ENCODE results near the gene SLC2A1.
A peak's percentile ranks its signal among the peaks of the same experiment; 100 is the strongest.

Gene SLC2A1

GRCh38 chr1:42924082-42924850, 34.4 kb downstream of the SLC2A1 start:
- CTCF ChIA-PET, result interaction anchor here (0.6 to 6.1 kb wide), 4 partner anchors 11 to 149 kb away, joined by 3 to 70 read pairs (median 27); no protein-coding TSS in a partner anchor
- TF ChIP-seq KLF9 (tag by site-specific recombination; IDR thresholded peaks at IDR 0.05; ENCODE audit: low read depth) (peak; percentile 65), ZNF600 (tag by site-specific recombination; IDR thresholded peaks at IDR 0.05) (peak; percentile 72; the same call in 1 of the 2 replicates), ATF2 (tag by site-specific recombination; IDR thresholded peaks at IDR 0.05; ENCODE audit: low read depth) (peak; percentile 83), PRDM4 (tag by site-specific recombination; IDR thresholded peaks at IDR 0.05) (no peak), ZNF146 (tag by site-specific recombination; IDR thresholded peaks at IDR 0.05) (peak; percentile 15; the same call in 1 of the 2 replicates), IKZF3 (tag by site-specific recombination; IDR thresholded peaks at IDR 0.05) (peak; percentile 4; the same call in 1 of the 2 replicates), ZNF621 (tag by site-specific recombination; IDR thresholded peaks at IDR 0.05) (no peak), ZNF2 (tag by site-specific recombination; IDR thresholded peaks at IDR 0.05) (peak; percentile 63; the same call in 1 of the 2 replicates), ZNF747 (tag by site-specific recombination; IDR thresholded peaks at IDR 0.05) (no peak), REPIN1 (tag by site-specific recombination; IDR thresholded peaks at IDR 0.05; ENCODE audit: low read depth) (no peak), KLF16 (tag by site-specific recombination; IDR thresholded peaks at IDR 0.05) (peak; percentile 17; the same call in 1 of the 2 replicates), KLF7 (tag by site-specific recombination; IDR thresholded peaks at IDR 0.05; ENCODE audit: borderline replicate concordance) (peak; percentile 42; the same call in 1 of the 2 replicates), ZNF157 (tag by site-specific recombination; IDR thresholded peaks at IDR 0.05) (no peak)
- TF ChIP-seq, protein P1, sequence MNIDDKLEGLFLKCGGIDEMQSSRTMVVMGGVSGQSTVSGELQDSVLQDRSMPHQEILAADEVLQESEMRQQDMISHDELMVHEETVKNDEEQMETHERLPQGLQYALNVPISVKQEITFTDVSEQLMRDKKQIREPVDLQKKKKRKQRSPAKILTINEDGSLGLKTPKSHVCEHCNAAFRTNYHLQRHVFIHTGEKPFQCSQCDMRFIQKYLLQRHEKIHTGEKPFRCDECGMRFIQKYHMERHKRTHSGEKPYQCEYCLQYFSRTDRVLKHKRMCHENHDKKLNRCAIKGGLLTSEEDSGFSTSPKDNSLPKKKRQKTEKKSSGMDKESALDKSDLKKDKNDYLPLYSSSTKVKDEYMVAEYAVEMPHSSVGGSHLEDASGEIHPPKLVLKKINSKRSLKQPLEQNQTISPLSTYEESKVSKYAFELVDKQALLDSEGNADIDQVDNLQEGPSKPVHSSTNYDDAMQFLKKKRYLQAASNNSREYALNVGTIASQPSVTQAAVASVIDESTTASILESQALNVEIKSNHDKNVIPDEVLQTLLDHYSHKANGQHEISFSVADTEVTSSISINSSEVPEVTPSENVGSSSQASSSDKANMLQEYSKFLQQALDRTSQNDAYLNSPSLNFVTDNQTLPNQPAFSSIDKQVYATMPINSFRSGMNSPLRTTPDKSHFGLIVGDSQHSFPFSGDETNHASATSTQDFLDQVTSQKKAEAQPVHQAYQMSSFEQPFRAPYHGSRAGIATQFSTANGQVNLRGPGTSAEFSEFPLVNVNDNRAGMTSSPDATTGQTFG (tag by site-specific recombination; IDR thresholded peaks at IDR 0.05; ENCODE audit: borderline replicate concordance), result no peak
- TF ChIP-seq, protein P2, sequence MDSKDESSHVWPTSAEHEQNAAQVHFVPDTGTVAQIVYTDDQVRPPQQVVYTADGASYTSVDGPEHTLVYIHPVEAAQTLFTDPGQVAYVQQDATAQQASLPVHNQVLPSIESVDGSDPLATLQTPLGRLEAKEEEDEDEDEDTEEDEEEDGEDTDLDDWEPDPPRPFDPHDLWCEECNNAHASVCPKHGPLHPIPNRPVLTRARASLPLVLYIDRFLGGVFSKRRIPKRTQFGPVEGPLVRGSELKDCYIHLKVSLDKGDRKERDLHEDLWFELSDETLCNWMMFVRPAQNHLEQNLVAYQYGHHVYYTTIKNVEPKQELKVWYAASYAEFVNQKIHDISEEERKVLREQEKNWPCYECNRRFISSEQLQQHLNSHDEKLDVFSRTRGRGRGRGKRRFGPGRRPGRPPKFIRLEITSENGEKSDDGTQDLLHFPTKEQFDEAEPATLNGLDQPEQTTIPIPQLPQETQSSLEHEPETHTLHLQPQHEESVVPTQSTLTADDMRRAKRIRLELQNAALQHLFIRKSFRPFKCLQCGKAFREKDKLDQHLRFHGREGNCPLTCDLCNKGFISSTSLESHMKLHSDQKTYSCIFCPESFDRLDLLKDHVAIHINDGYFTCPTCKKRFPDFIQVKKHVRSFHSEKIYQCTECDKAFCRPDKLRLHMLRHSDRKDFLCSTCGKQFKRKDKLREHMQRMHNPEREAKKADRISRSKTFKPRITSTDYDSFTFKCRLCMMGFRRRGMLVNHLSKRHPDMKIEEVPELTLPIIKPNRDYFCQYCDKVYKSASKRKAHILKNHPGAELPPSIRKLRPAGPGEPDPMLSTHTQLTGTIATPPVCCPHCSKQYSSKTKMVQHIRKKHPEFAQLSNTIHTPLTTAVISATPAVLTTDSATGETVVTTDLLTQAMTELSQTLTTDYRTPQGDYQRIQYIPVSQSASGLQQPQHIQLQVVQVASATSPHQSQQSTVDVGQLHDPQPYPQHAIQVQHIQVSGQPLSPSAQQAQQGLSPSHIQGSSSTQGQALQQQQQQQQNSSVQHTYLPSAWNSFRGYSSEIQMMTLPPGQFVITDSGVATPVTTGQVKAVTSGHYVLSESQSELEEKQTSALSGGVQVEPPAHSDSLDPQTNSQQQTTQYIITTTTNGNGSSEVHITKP (tag by site-specific recombination; IDR thresholded peaks at IDR 0.05), result peak; percentile 71
- TF ChIP-seq, protein P3, sequence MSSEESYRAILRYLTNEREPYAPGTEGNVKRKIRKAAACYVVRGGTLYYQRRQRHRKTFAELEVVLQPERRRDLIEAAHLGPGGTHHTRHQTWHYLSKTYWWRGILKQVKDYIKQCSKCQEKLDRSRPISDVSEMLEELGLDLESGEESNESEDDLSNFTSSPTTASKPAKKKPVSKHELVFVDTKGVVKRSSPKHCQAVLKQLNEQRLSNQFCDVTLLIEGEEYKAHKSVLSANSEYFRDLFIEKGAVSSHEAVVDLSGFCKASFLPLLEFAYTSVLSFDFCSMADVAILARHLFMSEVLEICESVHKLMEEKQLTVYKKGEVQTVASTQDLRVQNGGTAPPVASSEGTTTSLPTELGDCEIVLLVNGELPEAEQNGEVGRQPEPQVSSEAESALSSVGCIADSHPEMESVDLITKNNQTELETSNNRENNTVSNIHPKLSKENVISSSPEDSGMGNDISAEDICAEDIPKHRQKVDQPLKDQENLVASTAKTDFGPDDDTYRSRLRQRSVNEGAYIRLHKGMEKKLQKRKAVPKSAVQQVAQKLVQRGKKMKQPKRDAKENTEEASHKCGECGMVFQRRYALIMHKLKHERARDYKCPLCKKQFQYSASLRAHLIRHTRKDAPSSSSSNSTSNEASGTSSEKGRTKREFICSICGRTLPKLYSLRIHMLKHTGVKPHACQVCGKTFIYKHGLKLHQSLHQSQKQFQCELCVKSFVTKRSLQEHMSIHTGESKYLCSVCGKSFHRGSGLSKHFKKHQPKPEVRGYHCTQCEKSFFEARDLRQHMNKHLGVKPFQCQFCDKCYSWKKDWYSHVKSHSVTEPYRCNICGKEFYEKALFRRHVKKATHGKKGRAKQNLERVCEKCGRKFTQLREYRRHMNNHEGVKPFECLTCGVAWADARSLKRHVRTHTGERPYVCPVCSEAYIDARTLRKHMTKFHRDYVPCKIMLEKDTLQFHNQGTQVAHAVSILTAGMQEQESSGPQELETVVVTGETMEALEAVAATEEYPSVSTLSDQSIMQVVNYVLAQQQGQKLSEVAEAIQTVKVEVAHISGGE (tag by site-specific recombination; conservative IDR thresholded peaks at IDR 0.05; ENCODE audit: low read depth), result peak; percentile 9; the same call in 1 of the 2 replicates
- TF ChIP-seq, protein P4, sequence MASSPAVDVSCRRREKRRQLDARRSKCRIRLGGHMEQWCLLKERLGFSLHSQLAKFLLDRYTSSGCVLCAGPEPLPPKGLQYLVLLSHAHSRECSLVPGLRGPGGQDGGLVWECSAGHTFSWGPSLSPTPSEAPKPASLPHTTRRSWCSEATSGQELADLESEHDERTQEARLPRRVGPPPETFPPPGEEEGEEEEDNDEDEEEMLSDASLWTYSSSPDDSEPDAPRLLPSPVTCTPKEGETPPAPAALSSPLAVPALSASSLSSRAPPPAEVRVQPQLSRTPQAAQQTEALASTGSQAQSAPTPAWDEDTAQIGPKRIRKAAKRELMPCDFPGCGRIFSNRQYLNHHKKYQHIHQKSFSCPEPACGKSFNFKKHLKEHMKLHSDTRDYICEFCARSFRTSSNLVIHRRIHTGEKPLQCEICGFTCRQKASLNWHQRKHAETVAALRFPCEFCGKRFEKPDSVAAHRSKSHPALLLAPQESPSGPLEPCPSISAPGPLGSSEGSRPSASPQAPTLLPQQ (tag by site-specific recombination; IDR thresholded peaks at IDR 0.05), result peak; percentile 67
- TF ChIP-seq, protein P5, sequence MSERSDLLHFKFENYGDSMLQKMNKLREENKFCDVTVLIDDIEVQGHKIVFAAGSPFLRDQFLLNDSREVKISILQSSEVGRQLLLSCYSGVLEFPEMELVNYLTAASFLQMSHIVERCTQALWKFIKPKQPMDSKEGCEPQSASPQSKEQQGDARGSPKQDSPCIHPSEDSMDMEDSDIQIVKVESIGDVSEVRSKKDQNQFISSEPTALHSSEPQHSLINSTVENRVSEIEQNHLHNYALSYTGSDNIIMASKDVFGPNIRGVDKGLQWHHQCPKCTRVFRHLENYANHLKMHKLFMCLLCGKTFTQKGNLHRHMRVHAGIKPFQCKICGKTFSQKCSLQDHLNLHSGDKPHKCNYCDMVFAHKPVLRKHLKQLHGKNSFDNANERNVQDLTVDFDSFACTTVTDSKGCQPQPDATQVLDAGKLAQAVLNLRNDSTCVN (tag by site-specific recombination; optimal IDR thresholded peaks at IDR 0.05), result peak; percentile 64

More at GRCh38 chr1:42924082-42924850, 34.4 kb downstream of the SLC2A1 start:
- Histone ChIP-seq H3K36me3 (ENCODE audit: control insufficient read depth in 2 of 2, insufficient read depth in 1 of 2, low read length in 2 of 2) (peaks cover 0 to 40% of the 10 kb centered on the region in 2 experiments; a peak in 2 of 3 replicates), H3K4me1 (ENCODE audit: control insufficient read depth, insufficient read depth, low read length) (peaks cover 5% of the 10 kb centered on the region; the same call in 1 of the 2 replicates), H3K9me3 (ENCODE audit: control insufficient read depth, insufficient read depth, low read depth, low read length) (no peaks in the 10 kb centered on the region), H3K4me3 (ENCODE audit: low read depth, low read length) (peak overlapping the region; percentile 63), H3K27ac (ENCODE audit: extremely low read depth, low read depth, low read length) (peak overlapping the region; percentile 72; the same call in 1 of the 2 replicates)
- POLR2A ChIA-PET, result interaction anchor here (0.8 to 1.6 kb wide), 7 partner anchors 9 to 177 kb away, joined by 3 to 6 read pairs (median 3); partner anchors contain the start of genes C1orf50 and P3H1
